Astrocyte (in vitro differentiated cells and primary cell): ENCODE data around the gene PLEKHG5. TPM values are rescaled to one million over a fixed set of nuclear protein-coding genes. Genes with fewer than 3 reads are reported as not detected.
"Not testable (repeated sequence)": the region's sequence is repeated elsewhere in the genome, so short reads cannot be mapped to it uniquely, and the experiment has no call there.

Experiments used
- DNase-seq: peaks from one replicate; pipeline ENCODE4 v3.0.0-alpha.2; 2010; ENCODE audit warnings: low read depth
- FAIRE-seq: peaks from 2 replicates; lab custom pipeline; 2011; peaks lifted over from hg19 to GRCh38; lab: Jason Lieb, UNC
- H2AFZ ChIP-seq: 2 replicates; pipeline ENCODE4 v1.6.0; 2012; ENCODE audit warnings: low read depth, low read length, inconsistent platforms
- H3K27ac ChIP-seq: 2 replicates; pipeline ENCODE4 v1.5.1; 2011; ENCODE audit warnings: low read depth, low read length, inconsistent platforms
- H3K27me3 ChIP-seq: 2 replicates; pipeline ENCODE4 v1.6.0; 2011; ENCODE audit warnings: low read length, inconsistent platforms; ENCODE audit not compliant: insufficient read depth
- H3K36me3 ChIP-seq: 2 replicates; pipeline ENCODE4 v1.5.1; 2011; ENCODE audit warnings: low read length, inconsistent platforms; ENCODE audit not compliant: insufficient read depth
- H3K4me1 ChIP-seq: 2 replicates; pipeline ENCODE4 v1.5.1; 2011; ENCODE audit warnings: low read length, inconsistent platforms; ENCODE audit not compliant: insufficient read depth
- H3K4me2 ChIP-seq: 2 replicates; pipeline ENCODE4 v1.6.0; 2012; ENCODE audit warnings: low read length, inconsistent platforms
- H3K4me3 ChIP-seq: 2 replicates; pipeline ENCODE4 v1.5.1; 2011; ENCODE audit warnings: low read depth, mild to moderate bottlenecking, low read length, inconsistent platforms; ENCODE audit not compliant: insufficient read depth
- H3K79me2 ChIP-seq: 2 replicates; pipeline ENCODE4 v1.6.0; 2012; ENCODE audit warnings: mild to moderate bottlenecking, low read length, inconsistent platforms; ENCODE audit not compliant: insufficient read depth
- H3K9ac ChIP-seq: 2 replicates; pipeline ENCODE4 v1.6.0; 2012; ENCODE audit warnings: mild to moderate bottlenecking, low read length, inconsistent platforms
- H3K9me3 ChIP-seq: 2 replicates; pipeline ENCODE4 v1.5.1; 2012; ENCODE audit warnings: low read depth, mild to moderate bottlenecking, low read length, inconsistent platforms; ENCODE audit not compliant: insufficient read depth
- H4K20me1 ChIP-seq: 2 replicates; pipeline ENCODE4 v1.6.0; 2012; ENCODE audit warnings: low read length, inconsistent platforms; ENCODE audit not compliant: insufficient read depth
- H3K27ac Mint-ChIP-seq: one replicate; pipeline ENCODE4 v1.8.0; 2021; ENCODE audit warnings: mild to moderate bottlenecking, mixed read lengths; ENCODE audit not compliant: unreplicated experiment
- H3K27me3 Mint-ChIP-seq: one replicate; pipeline ENCODE4 v1.8.0; 2021; ENCODE audit warnings: low read depth, mixed read lengths; ENCODE audit not compliant: unreplicated experiment
- H3K36me3 Mint-ChIP-seq: one replicate; pipeline ENCODE4 v1.8.0; 2021; ENCODE audit warnings: low read depth, mixed read lengths; ENCODE audit not compliant: unreplicated experiment
- H3K4me1 Mint-ChIP-seq: one replicate; pipeline ENCODE4 v1.8.0; 2021; ENCODE audit warnings: low read depth, mixed read lengths; ENCODE audit not compliant: unreplicated experiment
- H3K4me3 Mint-ChIP-seq: one replicate; pipeline ENCODE4 v1.8.0; 2021; ENCODE audit warnings: mild to moderate bottlenecking, moderate library complexity, mixed read lengths; ENCODE audit not compliant: unreplicated experiment
- H3K9me3 Mint-ChIP-seq: one replicate; pipeline ENCODE4 v1.8.0; 2021; ENCODE audit warnings: mild to moderate bottlenecking, mixed read lengths; ENCODE audit not compliant: unreplicated experiment
- EZH2 ChIP-seq: IDR thresholded peaks from 2 replicates; pipeline ENCODE4 v1.6.1; 2012; ENCODE audit warnings: mild to moderate bottlenecking, low read length, inconsistent platforms; ENCODE audit not compliant: insufficient read depth
- total RNA-seq: library from RNA; stranded (reverse); gene quantifications from 2 replicates; pipeline ENCODE4 v1.2.1, GENCODE V29; 2021
- TF ChIP-seq, protein P1 (sequence below): IDR thresholded peaks from 2 replicates; pipeline ENCODE4 v1.5.1; 2011; ENCODE audit warnings: low read depth, mild to moderate bottlenecking, inconsistent platforms, low read length, moderate library complexity; ENCODE audit not compliant: insufficient read depth

PLEKHG5 gene
- total RNA-seq, 1 donor from 2014 or later, result 25.1 TPM

DNA sequence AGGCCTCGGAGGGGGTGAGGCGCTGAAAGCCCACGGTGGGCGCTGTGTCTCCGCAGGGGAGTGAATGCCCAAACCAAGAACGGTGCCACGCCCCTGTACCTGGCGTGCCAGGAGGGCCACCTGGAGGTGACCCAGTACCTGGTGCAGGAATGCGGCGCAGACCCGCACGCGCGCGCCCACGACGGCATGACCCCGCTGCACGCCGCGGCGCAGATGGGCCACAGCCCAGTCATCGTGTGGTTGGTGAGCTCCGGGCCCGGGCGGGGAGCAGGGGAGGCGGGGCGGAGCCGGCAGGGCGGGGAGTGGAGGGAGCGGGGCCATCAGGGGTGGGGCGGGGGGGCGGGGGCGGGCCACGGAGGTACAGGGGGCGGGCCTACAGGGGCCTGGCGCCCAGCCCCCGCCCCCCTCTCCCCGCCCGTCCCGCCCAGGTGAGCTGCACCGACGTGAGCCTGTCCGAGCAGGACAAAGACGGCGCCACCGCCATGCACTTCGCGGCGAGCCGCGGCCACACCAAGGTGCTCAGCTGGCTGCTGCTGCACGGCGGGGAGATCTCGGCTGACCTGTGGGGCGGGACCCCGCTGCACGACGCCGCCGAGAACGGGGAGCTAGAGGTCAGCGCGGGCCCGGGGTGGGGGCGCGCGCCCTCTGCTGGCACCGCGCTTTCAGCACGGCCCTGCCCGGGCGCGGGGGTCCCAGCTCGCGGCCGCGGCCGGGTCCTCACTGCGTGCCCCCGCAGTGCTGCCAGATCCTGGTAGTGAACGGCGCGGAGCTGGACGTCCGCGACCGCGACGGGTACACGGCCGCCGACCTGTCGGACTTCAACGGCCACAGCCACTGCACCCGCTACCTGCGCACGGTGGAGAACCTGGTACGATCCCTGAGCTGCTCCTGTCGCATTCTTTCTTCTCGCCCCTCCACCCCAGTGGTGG lies 51.0 kb downstream of the PLEKHG5 start:
- Mint-ChIP-seq H3K4me3 (no peak overlapping the region), H3K27ac (no peak overlapping the region), H3K4me1 (no peaks in the 10 kb centered on the region), H3K9me3 (no peaks in the 10 kb centered on the region), H3K27me3 (peaks cover 57% of the 10 kb centered on the region), H3K36me3 (peaks cover 4% of the 10 kb centered on the region)
- TF ChIP-seq, protein P1, sequence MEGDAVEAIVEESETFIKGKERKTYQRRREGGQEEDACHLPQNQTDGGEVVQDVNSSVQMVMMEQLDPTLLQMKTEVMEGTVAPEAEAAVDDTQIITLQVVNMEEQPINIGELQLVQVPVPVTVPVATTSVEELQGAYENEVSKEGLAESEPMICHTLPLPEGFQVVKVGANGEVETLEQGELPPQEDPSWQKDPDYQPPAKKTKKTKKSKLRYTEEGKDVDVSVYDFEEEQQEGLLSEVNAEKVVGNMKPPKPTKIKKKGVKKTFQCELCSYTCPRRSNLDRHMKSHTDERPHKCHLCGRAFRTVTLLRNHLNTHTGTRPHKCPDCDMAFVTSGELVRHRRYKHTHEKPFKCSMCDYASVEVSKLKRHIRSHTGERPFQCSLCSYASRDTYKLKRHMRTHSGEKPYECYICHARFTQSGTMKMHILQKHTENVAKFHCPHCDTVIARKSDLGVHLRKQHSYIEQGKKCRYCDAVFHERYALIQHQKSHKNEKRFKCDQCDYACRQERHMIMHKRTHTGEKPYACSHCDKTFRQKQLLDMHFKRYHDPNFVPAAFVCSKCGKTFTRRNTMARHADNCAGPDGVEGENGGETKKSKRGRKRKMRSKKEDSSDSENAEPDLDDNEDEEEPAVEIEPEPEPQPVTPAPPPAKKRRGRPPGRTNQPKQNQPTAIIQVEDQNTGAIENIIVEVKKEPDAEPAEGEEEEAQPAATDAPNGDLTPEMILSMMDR, result no peak
- no peak for TF ChIP-seq EZH2
- FAIRE-seq (no peak), DNase-seq (peak; percentile 14)
- no peak overlapping the region for H3K4me3 ChIP-seq
- H3K27me3 ChIP-seq, result peaks cover 10% of the 10 kb centered on the region
- H2AFZ ChIP-seq, result no peak overlapping the region
- peak overlapping the region; percentile 52 for H3K4me2 ChIP-seq
- H3K4me1 ChIP-seq, result peaks cover 3% of the 10 kb centered on the region
- no peak overlapping the region for H3K27ac ChIP-seq
- no peak overlapping the region for H3K9ac ChIP-seq
- H4K20me1 ChIP-seq, result peaks cover 3% of the 10 kb centered on the region
- H3K79me2 ChIP-seq, result no peaks in the 10 kb centered on the region
- H3K9me3 ChIP-seq, result no peaks in the 10 kb centered on the region
- H3K36me3 ChIP-seq, result no peaks in the 10 kb centered on the region

DNA sequence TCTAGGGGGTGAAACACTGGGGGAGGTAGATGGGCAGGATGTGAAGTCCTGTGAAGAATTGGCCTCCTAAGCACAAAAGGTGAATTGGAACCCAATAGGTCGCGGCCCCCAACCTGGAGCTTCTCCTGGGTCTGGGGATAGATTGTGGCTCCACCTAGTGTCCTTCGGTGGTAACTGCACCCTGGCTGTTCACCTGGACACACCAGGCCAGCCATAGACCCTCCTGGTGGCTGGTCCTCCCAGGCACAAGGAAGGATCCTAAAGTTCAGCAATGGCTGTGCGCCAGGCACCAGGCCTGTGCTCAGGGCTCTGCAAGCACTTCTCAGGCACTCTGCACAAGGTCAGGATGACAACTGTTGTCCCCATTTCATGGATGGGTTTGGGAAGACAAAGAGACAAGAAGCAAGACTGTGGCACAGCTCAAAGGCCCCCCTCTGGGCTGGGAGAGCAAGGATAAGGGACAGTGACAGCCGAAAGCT lies 53.4 kb downstream of the PLEKHG5 start:
- peaks cover 62% of the 10 kb centered on the region for H3K27me3 Mint-ChIP-seq
- H3K4me3 Mint-ChIP-seq, result no peak overlapping the region

DNA sequence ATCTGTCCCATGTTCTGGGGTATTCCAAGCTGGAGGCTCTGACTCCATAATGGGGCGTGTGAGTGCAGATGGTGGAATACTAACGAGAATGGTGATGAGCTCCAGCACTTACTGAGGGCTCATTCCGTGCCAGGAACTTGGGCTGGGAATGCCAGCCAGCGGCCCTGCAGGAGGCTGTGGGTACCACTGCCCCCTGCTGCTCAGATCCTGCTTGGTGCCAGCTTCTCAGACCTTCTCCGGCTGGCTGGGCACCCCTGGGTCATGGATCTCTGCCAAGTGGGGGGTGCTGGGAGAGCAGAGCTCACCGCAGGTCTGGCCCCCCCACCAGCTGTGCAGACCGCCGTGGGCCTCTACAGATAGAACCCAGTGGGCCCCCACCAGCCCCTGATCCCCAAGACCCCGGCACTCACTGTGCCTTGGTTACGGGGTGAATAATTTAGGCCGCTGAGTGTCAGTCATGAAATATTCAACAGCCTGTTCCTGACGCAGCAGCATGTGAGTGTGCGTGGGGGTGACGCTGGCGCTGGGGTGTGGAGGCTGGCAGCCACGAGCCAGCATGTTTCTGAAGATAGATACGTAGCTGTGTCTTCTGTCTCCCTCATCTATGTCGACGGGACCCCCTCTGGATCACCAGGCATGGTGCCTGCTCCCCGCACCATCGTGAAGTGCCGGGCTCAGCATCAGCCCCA lies 54.3 kb downstream of the PLEKHG5 start:
- not testable (repeated sequence) for H3K36me3 ChIP-seq, H3K9ac ChIP-seq, H4K20me1 ChIP-seq, H3K9me3 Mint-ChIP-seq, H3K4me3 ChIP-seq, H3K9me3 ChIP-seq, FAIRE-seq, H3K36me3 Mint-ChIP-seq, H3K4me1 Mint-ChIP-seq, H2AFZ ChIP-seq, H3K4me3 Mint-ChIP-seq, H3K27me3 ChIP-seq, H3K27ac Mint-ChIP-seq, H3K27ac ChIP-seq, H3K4me1 ChIP-seq, H3K79me2 ChIP-seq
- H3K27me3 Mint-ChIP-seq, result peaks cover 64% of the 10 kb centered on the region
- peak; percentile 33 for DNase-seq
- peak overlapping the region; percentile 33 for H3K4me2 ChIP-seq

More for the DNA sequence above, 53.4 kb downstream of the PLEKHG5 start:
- Histone ChIP-seq H3K9me3 (no peaks in the 10 kb centered on the region), H3K36me3 (no peaks in the 10 kb centered on the region), H2AFZ (no peak overlapping the region), H3K4me3 (no peak overlapping the region), H4K20me1 (peaks cover 3% of the 10 kb centered on the region), H3K27me3 (peaks cover 10% of the 10 kb centered on the region), H3K4me2 (no peak overlapping the region), H3K9ac (no peak overlapping the region), H3K79me2 (no peaks in the 10 kb centered on the region), H3K27ac (no peak overlapping the region), H3K4me1 (peaks cover 3% of the 10 kb centered on the region)
- DNase-seq (peak; percentile 20), FAIRE-seq (no peak)
- H3K9me3 Mint-ChIP-seq, result no peaks in the 10 kb centered on the region
- H3K4me1 Mint-ChIP-seq, result no peaks in the 10 kb centered on the region
- H3K36me3 Mint-ChIP-seq, result no peaks in the 10 kb centered on the region
- H3K27ac Mint-ChIP-seq, result peak overlapping the region; percentile 72
- TF ChIP-seq EZH2, result no peak
- TF ChIP-seq, protein P1, result peak; percentile 75

DNA sequence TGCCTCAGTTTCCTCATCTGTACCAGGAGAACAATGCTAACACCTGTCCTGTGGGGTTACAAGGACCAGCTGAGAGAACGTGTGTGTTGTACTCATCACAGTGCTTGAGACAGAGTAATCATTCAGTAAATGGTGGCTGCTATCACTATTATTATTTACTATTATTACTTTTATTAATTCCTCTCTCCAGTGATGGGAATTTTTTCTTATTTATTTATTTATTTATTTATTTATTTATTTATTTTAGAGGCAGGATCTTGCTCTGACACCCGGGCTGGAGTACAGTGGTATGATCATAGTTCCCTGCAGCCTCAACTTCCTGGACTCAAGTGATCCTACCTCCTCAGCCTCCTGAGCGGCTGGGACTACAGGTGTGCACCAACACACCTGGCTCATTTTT lies 55.2 kb downstream of the PLEKHG5 start:
- FAIRE-seq, H3K36me3 Mint-ChIP-seq, H3K9me3 ChIP-seq, H4K20me1 ChIP-seq, H3K4me1 Mint-ChIP-seq, H3K27me3 ChIP-seq, H3K9me3 Mint-ChIP-seq, H3K4me3 Mint-ChIP-seq, H3K36me3 ChIP-seq, H3K9ac ChIP-seq, DNase-seq, H2AFZ ChIP-seq, H3K4me1 ChIP-seq, H3K4me3 ChIP-seq, H3K79me2 ChIP-seq, H3K4me2 ChIP-seq, H3K27ac ChIP-seq, H3K27ac Mint-ChIP-seq: not testable (repeated sequence)
- H3K27me3 Mint-ChIP-seq, result peaks cover 60% of the 10 kb centered on the region
